HEK293T (cell line): ENCODE data around the gene SMARCD1.
A peak's percentile ranks its signal among the peaks of the same experiment; 100 is the strongest.

Source experiments
- ARNT ChIP-seq: fragments of 450-650 bp; IDR thresholded peaks from 2 replicates; pipeline ENCODE4 v1.6.1; 2017; ENCODE audit warnings: mild to moderate bottlenecking
- BHLHE40 ChIP-seq: fragments of 450-650 bp; IDR thresholded peaks from 2 replicates; pipeline ENCODE4 v1.6.1; 2016; ENCODE audit warnings: mild to moderate bottlenecking, moderate library complexity, borderline replicate concordance
- CTBP1 ChIP-seq: fragments of 450-650 bp; IDR thresholded peaks from 2 replicates; pipeline ENCODE4 v1.6.1; 2016; ENCODE audit warnings: borderline replicate concordance
- FOXA1 ChIP-seq: fragments of 450-650 bp; IDR thresholded peaks from 2 replicates; pipeline ENCODE4 v1.6.1; 2016; ENCODE audit warnings: mild to moderate bottlenecking
- FOXM1 ChIP-seq: fragments of 450-650 bp; IDR thresholded peaks from 2 replicates; pipeline ENCODE4 v1.6.1; 2017; ENCODE audit warnings: mild to moderate bottlenecking, borderline replicate concordance
- HDGF ChIP-seq: fragments of 450-650 bp; IDR thresholded peaks from 2 replicates; pipeline ENCODE4 v1.6.1; 2017; ENCODE audit warnings: antibody characterized with exemption, borderline replicate concordance
- L3MBTL2 ChIP-seq: fragments of 450-650 bp; conservative IDR thresholded peaks from 2 replicates; pipeline ENCODE4 v1.6.1; 2016; ENCODE audit warnings: mild to moderate bottlenecking
- LEF1 ChIP-seq: fragments of 450-650 bp; IDR thresholded peaks from 2 replicates; pipeline ENCODE4 v1.6.1; 2017; ENCODE audit warnings: mild to moderate bottlenecking, borderline replicate concordance
- NFRKB ChIP-seq: fragments of 450-650 bp; IDR thresholded peaks from 2 replicates; pipeline ENCODE4 v1.6.1; 2016; ENCODE audit warnings: mild to moderate bottlenecking, moderate library complexity
- PKNOX1 ChIP-seq: fragments of 450-650 bp; IDR thresholded peaks from 2 replicates; pipeline ENCODE4 v1.6.1; 2016
- SP1 ChIP-seq: fragments of 450-650 bp; IDR thresholded peaks from 2 replicates; pipeline ENCODE4 v1.6.1; 2017
- SUZ12 ChIP-seq: fragments of 450-650 bp; IDR thresholded peaks from 2 replicates; pipeline ENCODE4 v1.6.1; 2016; ENCODE audit warnings: mild to moderate bottlenecking
- TARDBP ChIP-seq: fragments of 450-650 bp; IDR thresholded peaks from 2 replicates; pipeline ENCODE4 v1.6.1; 2016
- ZNF384 ChIP-seq: fragments of 450-650 bp; IDR thresholded peaks from 2 replicates; pipeline ENCODE4 v1.6.1; 2016

- TF ChIP-seq CTBP1, result no peak
- TF ChIP-seq BHLHE40, result no peak
- TF ChIP-seq ZNF384, result no peak
- no peak for TF ChIP-seq SUZ12
- TF ChIP-seq NFRKB, result no peak
- no peak for TF ChIP-seq FOXA1
- no peak for TF ChIP-seq SP1
- no peak for TF ChIP-seq TARDBP
- TF ChIP-seq PKNOX1, result no peak
- no peak for TF ChIP-seq FOXM1
- TF ChIP-seq LEF1, result no peak
- no peak for TF ChIP-seq HDGF
- TF ChIP-seq ARNT, result no peak
- TF ChIP-seq L3MBTL2, result peak; percentile 58
Observed at GRCh38 chr12:50057000-50057841, 27.9 kb upstream of the SMARCD1 start, which contains the start of gene ASIC1.
